Sciatic nerve (tissue), 2 donors: ENCODE data around the gene SRP19. TPM values are rescaled to one million over a fixed set of nuclear protein-coding genes. Genes with fewer than 3 reads are reported as not detected.

Experiments used
- ATAC-seq: fragments of 200-7000 bp; cut with Tn5 transposase; one replicate; pipeline ENCODE4 v1.9.1; 2020; ENCODE audit warnings: mild to moderate bottlenecking, moderate library complexity
- DNase-seq: peaks from one replicate; pipeline ENCODE4 v3.0.0-alpha.2; 2020; ENCODE audit warnings: low spot score
- intact Hi-C: fragments of 100-400 bp; cut with DNase I; formaldehyde crosslinking; loops from one replicate; pipeline ENCODE4 v1.14.2; 2022
- total RNA-seq: library from RNA; stranded (reverse); fragmentation: NEBNext Ultra II Directional; extraction: Animal tissue kit (Norgen Biotek cat#: 25700); gene quantifications from one replicate; pipeline ENCODE4 v1.2.1, GENCODE V29; 2021
- donor health status: DM: no; HTN: no; CAD: no.
- donor health status: DM: no; HTN: no; CAD: no.

The SRP19 gene
- total RNA-seq, 1 donor from 2014 or later = 21.2 TPM

DNA sequence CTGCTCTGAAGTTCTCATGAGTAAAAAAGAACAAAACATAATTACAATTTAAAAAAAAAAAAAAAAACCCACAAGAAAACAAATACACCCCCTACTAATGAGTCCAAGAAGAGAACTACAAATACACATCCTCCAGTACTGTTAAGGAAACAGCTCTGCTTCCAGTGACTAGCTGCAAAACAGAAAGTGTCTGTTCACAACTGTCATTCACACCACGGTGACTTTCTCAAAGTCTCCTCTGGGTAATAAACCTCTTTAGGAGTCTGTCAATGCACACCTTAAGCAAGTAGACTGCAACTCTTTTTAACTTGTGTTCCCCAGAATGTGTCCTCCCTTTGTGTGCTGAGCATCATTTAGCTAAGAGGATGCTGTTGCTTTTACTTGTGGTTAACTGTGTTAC is 54.7 kb downstream of the SRP19 start:
- ATAC-seq (no peak), DNase-seq (no peak)
- intact Hi-C loops = no loop called here

DNA sequence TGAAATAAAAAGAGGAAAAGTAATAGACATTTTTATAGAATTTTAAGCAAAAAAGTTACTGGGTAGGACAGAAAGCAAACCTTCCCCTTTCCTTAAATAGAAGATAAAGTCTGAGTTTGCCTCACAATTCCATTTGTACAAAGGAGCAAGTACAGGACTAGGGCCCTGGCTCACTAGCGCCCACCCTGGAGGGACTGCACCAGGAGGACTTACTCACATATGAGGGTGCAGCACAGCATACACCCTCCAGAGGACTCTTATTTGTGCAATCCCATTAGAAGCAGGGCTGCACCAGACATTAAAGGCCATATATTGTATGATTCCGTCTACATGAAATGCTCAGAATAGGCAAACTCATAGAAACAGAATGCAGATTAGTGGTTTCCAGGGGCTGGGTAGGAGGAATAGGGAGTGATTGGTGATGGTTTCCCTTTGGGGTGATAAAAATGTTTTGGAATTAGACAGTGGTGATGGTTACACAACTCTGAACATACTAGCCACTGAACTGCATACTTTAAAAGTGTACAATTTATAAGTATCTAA is 56.4 kb downstream of the SRP19 start:
- intact Hi-C loops = no loop called here
- ATAC-seq = no peak
- DNase-seq = no peak

GRCh38 chr5:112918136-112918535 is 57.0 kb downstream of the SRP19 start:
- DNase-seq (no peak), ATAC-seq (no peak)
- intact Hi-C loops = no loop called here

- DNase-seq (no peak), ATAC-seq (no peak)
- intact Hi-C loops = no loop called here
These were observed 57.6 kb downstream of the SRP19 start for GRCh38 chr5:112918679-112919078.

Other genes starting within 250 kb of the SRP19 start
- gene APC, start 123.4 kb upstream of the SRP19 start, total RNA-seq = 62.3 TPM
- 73.6 TPM for gene REEP5, start 60.9 kb downstream of the SRP19 start, total RNA-seq
- gene DCP2, start 115.5 kb downstream of the SRP19 start, total RNA-seq = 57.4 TPM